Limb (tissue), 2 donors: Measurements from ENCODE around the gene CERS6.

ENCODE experiments used
- DNase-seq, 2 donors: peaks; one replicate each; pipeline ENCODE4 v3.0.0-alpha.2; 2016; ENCODE audit errors: extremely low spot score in 2 of 2

The CERS6 gene

DNA sequence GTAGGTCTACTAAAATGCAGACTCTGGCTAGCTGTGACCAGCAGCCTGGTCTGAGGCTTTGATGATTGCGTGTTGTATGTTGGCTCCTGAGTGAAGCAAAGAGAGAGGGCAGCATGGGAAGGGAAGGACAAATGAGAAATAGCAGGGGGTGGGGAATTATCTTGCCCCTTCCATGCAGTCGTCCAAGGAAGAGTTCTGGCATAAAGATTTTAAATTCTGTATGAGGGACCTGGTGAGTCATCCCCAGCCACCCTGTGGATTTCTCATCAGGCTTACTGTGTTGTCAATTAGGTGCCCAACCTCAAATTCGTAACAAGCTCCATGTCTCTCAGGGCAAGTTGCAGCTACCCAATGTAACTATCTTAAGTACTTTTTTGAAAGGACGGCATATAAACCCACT lies 274.3 kb downstream of the CERS6 start:
- DNase-seq, result no peak

DNA sequence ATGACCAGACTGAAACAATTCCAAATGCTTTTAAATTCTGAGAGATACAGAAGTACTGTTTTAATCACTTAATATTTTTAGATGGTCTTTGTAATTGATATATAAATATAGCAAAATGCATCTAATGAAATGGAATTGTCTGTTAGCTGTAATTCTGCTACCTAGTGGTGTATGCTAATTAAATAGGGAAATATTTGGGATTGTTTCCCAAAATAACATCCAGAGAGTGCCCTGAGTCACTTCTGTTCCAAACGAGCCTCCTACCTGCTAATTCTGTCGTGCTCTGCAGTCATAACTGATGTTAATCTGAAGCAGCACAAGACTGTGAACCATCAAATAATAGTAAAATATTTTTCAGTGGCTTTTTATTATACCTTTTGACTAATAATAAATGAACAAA lies 274.9 kb downstream of the CERS6 start:
- DNase-seq, result no peak

DNA sequence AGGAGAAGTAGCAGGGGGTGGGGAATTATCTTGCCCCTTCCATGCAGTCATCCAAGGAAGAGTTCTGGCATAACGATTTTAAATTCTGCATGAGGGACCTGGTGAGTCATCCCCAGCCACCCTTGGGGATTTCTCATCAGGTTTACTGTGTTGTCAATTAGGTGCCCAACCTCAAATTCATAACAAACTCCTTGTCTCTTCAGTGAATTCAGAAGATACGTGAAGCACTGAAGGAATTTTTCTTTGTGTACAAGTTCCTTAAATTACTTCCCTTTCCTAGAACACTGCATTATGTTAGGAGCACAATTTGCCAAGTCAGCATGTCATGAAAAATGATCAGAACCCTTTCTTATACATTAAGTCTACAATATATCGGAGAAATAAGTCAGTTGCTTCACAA lies 275.5 kb downstream of the CERS6 start:
- no peak for DNase-seq

DNA sequence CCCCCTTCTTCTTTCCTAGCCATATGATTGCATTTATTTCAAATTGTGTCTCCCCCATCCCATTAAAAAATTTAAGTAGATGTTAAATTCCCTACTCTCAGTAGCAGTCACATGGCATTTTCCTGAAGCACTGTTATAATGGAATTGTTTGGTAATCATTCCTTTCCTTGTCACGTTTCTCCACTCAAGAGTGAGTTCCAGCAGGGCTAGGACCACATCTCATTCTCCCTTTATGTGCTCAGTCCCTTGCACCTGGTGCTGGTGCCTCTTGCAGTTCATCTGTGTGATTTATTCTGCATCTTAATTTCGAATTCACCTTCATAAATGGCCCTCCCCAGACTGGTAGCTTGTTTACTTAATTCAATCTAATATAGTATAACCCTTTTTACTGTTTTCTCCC lies 276.0 kb downstream of the CERS6 start:
- DNase-seq, result no peak

DNA sequence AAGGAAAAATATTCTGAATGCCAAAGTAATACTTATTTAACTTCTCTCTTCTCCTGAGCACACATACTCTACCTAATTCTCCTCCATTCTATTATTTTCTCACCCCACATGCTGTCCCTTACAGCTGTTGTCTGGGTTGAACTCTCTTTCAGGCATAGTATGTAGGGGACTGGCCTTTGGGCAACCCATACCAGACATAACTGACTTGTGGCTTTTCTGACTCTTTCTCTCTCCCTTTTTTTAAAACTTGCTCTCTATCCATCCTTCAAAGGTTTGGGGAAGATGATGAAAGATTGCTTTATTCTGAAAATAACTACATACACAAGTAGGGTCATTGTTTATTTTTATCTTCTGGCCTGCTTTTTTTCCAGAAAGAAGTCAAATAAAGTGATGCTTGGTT lies 276.4 kb downstream of the CERS6 start:
- DNase-seq, result no peak

DNA sequence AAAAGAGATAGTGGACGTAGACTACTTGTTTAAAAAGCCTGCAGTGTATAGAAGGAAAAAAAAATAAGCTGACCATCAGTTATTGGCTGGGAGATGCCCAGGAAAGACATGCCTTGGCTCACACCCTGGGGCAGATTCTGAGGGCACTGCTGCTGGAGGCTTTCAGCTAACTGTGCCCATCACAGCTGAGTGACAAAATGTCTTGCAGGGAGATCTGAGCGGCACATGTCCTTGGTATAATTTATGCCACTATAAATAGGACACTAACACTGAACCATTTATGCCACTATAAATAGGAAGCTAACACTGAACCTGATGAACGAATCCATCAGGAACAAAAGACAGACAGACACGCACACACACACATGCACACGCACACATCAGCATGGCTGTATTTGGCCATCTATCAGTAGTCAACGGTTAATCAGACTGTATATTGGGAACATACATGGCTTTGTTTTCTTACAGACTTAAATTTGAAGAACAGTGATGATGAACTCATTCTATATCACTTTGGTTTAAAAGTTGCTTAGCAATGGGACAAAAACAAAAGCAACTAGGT lies 278.2 kb downstream of the CERS6 start:
- no peak for DNase-seq

DNA sequence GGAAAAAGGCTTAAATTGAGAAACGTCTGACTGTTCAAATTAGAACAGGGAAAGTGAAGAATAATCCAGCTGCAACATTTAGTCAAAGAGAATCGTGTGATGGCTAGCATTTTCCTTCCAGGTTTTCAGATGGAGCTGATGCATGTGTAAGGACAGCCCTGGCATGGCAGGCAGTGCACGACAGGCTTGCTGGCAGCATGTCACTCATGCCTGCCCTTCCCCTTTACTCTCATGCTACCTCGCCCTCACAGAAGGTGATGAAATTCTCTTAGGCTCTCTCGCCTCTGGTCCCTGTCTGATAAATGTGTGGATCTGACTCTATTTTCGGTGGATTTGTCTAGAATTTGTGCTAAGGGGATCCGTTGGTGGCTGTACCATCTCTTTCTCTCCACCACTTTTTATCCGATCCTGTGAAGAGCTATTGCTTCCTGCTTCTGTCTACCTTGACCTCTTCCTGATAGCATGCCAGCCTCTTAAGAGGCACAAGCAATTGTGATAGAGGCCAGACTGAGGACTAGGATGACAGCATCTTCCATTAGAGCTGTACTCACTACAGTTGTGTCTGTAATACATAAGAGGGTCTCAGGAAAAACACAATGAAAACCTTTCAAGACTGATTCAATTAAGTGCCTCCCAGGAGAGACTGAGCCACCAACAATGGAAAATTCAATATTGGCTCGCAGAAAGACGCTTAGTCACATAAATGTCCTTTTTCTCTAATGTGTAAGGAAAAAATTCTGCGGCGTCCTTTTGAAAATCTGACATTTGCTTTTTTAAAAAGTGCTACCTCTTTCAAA lies 280.8 kb downstream of the CERS6 start:
- DNase-seq, result no peak

DNA sequence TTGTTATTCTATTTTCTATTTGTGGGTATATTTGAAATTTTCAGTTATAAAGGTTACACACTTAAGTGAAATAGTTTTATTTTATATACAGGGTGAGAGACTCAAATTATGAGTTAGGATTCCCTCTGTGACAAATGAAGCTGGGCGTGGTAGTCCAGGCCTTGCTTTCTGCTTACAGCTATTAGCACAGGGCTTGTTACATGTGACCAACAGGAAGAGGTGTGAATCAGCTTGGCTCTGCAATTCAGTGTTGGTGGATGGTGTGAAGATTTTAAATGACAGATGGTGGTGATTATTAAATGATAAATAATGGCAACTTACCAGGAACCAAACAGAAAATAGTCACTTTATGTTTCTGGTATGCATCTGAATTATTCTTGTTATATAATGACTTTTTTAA lies 282.0 kb downstream of the CERS6 start:
- DNase-seq, result no peak

DNA sequence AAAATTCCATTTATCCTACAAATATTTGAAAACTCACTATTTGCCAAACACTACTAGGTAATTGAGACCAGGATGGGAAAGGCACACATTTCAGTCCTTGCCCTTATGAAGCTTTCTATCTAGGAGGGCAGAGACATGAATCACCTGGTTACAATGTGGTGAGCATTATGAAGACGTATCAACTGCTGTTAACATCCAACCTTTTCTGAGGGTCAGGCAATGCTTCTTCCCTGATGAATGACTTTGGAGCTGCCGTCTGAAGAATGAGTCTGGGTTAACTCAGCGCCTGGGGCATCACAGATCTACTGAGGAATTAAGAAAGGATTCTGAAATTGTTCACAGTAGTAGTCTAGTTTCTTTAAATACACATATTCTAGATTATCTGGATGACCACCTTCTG lies 284.3 kb downstream of the CERS6 start:
- no peak for DNase-seq

DNA sequence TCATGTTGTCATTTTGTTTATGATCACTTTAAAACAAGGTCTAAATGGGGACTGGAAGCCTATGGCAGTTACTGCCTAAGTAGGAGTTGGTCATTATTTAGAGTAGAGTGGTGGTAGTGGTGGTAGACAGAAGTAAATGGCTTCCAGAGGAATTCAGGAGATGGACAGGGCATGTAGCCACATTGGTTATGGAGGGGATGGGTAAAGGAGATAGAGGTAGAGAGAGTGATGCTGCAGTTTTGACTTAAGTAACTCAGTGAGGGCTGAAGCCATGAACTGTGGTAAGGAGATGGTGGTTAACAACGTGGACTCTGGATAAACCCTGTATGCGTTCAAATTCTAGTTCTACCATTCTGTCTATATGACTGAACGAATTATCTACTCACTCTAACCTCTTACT lies 284.7 kb downstream of the CERS6 start:
- no peak for DNase-seq

DNA sequence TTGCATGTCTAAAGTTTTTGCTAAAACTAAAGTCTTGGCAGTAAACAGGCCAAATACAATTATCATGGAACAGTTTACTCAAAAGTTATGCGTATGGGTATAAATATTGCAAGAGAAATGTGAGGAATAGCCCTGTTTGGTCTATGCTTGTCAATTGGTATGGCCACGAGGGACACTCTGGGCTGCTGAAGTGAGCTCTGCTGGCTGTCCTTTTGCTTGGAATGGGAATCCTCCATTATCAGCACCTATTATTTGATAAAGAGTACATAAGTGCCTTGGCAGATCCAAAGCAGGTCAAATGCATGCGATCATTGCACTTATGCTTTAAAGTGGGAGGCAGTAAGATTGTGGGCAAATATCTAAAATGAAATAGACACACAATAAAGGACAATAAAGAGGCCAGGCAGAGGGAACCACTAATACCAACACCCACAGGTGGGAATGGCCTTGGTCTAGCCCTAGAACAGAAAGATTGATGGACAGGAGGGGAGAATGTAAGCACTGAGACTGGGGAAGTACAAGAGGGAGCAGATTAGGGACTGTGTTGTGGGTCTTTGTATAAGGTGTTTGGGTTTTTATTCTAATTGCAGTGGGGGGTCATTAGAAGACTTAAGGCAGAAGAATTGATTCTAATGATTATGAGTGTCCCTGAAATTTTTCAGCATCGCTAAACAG lies 286.3 kb downstream of the CERS6 start:
- no peak for DNase-seq

DNA sequence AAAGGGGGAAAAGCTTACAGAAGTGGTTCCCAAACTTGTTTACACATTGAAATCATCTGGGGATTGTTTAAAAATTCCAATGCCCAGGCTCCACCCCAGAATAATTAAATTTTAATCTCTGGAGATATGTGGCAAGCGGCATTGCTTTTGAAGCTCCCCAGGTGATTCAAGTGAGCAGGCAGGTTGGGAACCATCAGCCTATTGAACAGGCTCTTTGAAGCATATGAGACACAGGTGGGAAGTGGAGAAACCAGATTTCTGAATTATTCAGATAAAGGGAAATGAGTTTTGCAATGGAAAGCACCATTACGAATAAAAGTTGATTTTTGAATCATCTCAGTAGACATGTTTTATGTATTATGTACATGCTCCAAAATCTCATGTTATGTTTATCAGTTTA lies 288.8 kb downstream of the CERS6 start:
- no peak for DNase-seq

DNA sequence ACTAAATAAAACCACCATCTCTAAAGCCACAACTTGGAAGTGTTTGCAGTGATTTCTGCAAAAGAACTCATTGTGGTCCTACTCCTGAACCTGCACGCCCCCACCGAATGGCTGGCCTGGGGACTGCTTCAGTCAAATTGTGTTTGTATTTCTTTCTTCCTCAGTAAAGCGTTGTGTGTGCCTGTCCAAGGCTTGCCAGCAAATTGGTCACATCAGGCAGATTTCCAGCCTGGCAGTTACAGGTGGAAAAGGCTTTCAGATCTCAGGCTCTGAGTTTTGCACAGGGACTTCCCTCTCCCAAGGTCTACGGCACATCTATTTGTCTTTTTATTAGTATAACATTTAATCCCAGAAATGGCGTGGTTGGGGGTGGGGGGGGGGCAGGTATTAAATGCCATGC lies 292.4 kb downstream of the CERS6 start:
- no peak for DNase-seq

DNA sequence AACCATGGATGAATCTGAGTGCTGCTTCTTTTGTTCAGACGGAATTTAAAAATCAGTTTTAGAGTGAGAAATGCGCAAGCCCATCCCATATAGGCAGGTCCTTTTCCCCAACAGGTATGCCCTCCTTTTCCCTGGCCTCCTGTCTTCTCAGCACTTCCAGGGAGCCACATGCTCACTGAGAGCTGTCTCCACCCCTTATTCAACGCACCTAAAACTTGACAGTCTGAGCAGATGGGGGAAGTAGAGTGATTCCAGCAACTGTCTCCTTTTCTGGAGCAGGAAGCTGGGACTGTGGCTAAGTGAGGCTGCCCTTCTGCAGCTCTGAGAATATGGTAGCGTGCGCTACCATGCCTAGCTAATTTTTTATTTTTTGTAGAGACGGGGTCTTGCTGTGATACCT lies 293.2 kb downstream of the CERS6 start:
- no peak for DNase-seq

DNA sequence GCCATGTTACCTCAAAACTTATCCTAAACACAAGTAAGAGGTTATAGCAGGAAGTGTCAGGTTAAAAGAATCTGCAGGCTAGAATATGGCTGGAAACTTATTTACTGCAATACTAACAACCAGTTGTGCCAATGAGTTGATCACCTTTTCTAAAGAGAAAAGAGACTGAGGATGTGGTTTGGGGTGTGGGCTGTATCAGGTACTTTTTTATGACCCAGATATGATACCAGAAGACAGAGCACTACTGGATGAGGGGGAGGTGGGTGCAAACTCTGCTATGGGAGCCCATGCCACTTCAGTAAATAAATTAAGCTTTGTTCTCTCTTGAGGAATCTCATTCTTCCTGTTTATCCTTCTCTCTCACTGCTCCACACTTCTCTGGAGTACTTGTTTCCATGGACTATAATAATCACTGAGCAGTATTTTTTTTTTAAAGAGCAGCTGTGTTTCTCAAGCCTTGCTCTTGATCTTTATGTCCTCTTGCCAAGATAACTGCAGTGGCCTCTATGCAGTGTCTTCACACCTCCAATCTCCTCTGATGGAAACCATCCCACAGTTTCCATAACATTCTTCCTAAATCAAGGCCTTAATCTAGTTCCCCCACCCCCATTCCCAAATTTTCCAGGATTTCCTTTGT lies 295.1 kb downstream of the CERS6 start:
- DNase-seq, result peak in 1 of 2 donors; percentile 63

DNA sequence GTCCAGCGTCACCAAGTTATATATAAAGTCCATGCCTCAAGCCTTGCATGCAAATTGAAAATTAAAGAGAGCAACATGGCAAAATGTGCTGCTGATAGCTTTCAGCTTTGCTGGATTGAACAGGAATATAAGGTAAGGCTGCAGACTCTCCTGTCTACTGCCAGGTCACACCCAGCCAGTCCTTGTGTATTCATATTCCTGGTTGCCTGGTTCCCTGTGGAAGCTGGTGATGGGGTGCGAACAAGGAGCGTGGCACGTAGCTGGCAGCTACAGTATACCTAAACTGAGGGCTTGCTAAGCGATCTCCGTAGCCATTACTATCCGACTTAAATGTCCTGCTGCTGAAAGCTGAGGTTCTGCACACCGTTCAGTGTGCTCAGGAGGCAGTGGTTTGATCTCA lies 296.3 kb downstream of the CERS6 start:
- no peak for DNase-seq

DNA sequence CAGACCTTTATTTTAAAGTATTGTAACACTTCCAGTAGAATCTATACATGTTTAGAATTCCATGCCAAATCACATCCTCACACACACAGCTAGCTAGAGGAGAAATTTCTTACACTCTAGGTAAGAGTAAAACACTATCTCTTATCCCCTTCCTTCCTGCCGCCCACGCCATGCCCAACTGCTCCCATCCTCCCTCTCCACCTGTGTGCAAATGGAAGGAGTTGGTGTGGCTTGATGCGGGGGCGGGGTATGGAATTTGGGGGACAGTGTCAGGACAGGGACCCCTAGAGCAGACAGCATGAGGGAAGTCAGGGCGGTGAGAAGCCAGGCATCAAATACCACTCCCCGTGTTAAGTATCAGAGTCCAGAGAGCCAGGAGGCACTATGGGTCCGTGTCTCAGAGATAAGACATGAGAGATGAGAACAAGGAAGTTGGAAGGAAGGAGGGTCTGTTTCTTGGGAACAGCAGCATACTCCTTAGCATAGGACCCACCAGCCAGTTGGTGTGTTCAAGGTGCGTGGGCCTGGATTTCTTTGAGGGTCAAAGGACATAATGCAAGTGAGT lies 297.8 kb downstream of the CERS6 start:
- no peak for DNase-seq

DNA sequence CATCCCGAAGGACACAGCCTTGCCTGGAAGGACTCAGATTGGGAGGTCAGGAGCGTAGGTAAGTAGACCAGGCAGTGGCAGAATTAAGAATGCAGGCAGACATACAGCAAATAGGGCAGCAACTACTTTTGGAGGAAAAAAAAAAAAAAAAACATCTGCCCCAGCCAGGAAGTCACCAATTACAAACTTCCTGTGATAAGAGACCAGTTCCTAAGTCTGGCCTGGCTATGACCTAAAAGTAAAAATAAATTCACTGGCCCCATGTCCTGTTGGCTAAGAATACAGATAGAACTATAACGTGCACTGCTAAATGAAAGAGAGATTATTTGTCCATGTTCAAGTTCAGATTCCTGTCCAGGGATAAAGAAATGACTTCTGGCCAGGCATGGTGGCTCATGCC lies 301.2 kb downstream of the CERS6 start:
- no peak for DNase-seq

DNA sequence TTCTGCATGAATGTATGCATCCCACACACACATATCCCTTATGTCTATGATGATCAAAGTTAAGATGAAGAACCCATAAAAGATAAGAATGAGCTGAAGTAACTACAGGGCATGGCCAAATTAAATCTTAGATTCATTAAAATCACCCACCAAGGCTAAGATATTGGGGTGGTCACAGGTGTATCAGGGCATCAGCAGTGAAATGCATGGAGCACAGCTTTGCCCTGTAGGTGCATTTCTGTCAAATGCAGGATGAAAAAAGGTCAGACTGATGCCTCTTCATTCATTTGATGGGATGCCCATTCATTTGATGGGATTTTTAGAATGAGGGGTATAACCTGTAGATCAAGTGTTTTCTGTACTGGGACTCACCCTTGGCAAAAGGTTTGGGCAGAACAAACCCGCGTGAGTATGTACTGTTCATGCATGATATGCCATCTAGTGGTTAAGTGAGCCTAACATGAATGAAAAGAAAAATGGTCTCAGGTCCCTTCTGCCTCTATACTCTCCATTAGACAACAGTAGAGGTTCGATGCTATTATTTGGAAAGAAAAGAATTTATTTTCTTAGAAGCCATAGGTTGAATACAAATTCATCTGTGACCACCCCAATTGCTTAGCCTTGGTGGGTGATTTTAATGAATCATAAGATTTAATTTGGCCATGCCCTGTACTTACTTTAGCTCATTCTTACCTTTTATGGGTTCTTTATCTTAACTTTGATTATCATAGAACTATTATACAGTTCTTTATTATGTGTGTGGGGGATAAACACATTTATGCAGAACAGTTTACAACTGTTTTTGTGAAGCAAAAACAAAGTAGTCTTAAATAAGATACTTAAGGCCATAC lies 303.1 kb downstream of the CERS6 start:
- DNase-seq, result peak in 1 of 2 donors; percentile 62

DNA sequence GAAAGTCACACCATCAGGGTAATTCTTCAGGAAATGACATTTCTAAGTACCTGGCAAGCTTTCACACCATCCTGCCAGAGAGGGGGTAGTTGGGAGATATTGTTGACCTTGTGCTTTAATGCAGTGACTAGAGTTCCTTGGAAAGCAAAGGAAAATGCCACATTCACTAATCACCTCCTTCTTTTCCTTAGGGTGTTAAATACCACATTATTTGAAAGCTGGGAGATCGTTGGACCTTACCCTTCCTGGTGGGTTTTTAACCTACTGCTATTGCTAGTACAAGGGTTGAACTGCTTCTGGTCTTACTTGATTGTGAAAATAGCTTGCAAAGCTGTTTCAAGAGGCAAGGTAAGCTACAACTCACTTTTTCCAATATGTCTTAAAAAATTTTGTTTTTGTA lies 309.3 kb downstream of the CERS6 start:
- no peak for DNase-seq

DNA sequence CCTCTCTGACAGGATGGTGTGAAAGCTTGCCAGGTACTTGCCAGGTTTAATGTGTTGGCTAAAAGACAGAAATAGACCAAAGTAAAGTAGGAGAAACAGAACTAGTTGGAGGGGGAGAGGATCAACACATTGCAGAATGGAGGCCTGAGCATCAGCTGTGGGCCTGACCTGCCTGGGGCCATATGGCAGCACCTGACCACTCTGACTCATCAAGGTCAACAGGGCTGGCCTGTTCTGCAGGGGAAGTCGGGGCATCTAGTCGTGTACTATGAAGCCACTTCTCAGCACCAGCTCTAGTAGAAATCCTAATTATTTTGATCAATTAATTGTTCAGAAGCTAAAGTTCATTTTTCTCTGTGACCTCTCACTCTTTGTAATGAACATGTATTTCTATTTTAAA lies 310.5 kb downstream of the CERS6 start:
- no peak for DNase-seq
